ENCODE results near the gene U2SURP. TPM values are rescaled to one million over a fixed set of nuclear protein-coding genes. Genes with fewer than 3 reads are reported as not detected.

U2SURP gene
- total and polyA plus RNA-seq, 12 donors, result 14.1 to 49.3 (median 40.2) TPM

- no peak overlapping the region for H3K27ac ChIP-seq
- peaks cover 0 to 26% (median 0%) of the 10 kb centered on the region in 9 donors for H3K4me1 ChIP-seq
- H3K9me3 ChIP-seq, result no peaks in the 10 kb centered on the region
- 71 to 79% methylated on average over 5 of the region's 5 CpGs for WGBS, 2 donors
- no peak overlapping the region for H3K4me3 ChIP-seq
- H3K27me3 ChIP-seq, result no peaks in the 10 kb centered on the region
- ATAC-seq (no peak), DNase-seq (no peak)
- H3K36me3 ChIP-seq, result no peaks in the 10 kb centered on the region
- no peak for TF ChIP-seq CTCF (IDR thresholded peaks at IDR 0.05)
- intact Hi-C loops (cut with DNase I), result loop anchor here in 7 of 10 donors (5.0 to 10.0 kb wide), 7 partner anchors 58 to 403 kb away; partner anchors contain the start of genes PLS1 (in 1 of the 7) and TRPC1 (in 1 of the 7)
Measured at GRCh38 chr3:142990721-142991120, 10.6 kb upstream of the U2SURP start.

DNA sequence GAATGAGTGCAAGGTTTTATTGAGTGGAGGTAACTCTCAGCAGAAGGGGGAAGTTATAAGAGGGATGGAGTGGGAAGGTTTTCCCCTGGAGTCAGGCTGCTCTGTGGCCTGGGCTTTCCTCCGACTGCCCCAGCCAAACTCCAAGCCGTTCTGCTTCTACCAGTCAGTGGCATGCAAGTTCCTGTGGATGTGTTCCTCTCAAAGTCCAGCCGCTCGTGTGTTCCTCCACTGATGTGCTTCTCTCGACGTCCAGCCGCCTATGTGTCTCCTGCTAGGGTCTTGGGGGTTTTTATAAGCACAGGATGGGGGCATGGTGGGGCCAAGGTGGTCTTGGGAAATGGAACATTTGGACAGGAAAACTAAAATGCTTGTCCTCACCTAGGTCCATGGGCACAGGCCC, 9.0 kb upstream of the U2SURP start:
- intact Hi-C loops (cut with DNase I), result loop anchor here in 8 of 10 donors (2.0 to 10.0 kb wide), 9 partner anchors 54 to 405 kb away; partner anchors contain the start of genes PLS1 (in 1 of the 8) and TRPC1 (in 1 of the 8)
- 86% methylated on average over 7 of the region's 7 CpGs for WGBS, 2 donors

GRCh38 chr3:142993958-142994442, 7.4 kb upstream of the U2SURP start:
- DNase-seq (peak; percentile 38 to 44), ATAC-seq (peak in 4 of 8 donors; percentile 34 to 62 (median 52))
- Histone ChIP-seq H3K4me3 (no peak overlapping the region), H3K4me1 (peaks cover 0 to 16% (median 0%) of the 10 kb centered on the region in 9 donors), H3K9me3 (no peaks in the 10 kb centered on the region), H3K27ac (no peak overlapping the region), H3K36me3 (no peaks in the 10 kb centered on the region), H3K27me3 (no peaks in the 10 kb centered on the region)
- peak; percentile 48 to 79 (median 71) for TF ChIP-seq CTCF (IDR thresholded peaks at IDR 0.05)
- WGBS, 2 donors, result 16 to 21% methylated on average over 4 of the region's 4 CpGs
- intact Hi-C loops (cut with DNase I), result loop anchor here (1.0 to 10.0 kb wide), 12 partner anchors 55 to 407 kb away; partner anchors contain the start of genes PLS1 (in 1 of the 10) and TRPC1 (in 1 of the 10)

More for the DNA sequence above, 9.0 kb upstream of the U2SURP start:
- H3K27me3 ChIP-seq, result no peaks in the 10 kb centered on the region
- no peak overlapping the region for H3K4me3 ChIP-seq
- TF ChIP-seq CTCF (IDR thresholded peaks at IDR 0.05), result no peak
- peaks cover 0 to 24% (median 0%) of the 10 kb centered on the region in 9 donors for H3K4me1 ChIP-seq
- H3K9me3 ChIP-seq, result no peaks in the 10 kb centered on the region
- H3K36me3 ChIP-seq, result no peaks in the 10 kb centered on the region
- no peak for ATAC-seq
- no peak for DNase-seq
- no peak overlapping the region for H3K27ac ChIP-seq

- WGBS, 2 donors, result 18 to 28% methylated on average over 2 of the region's 2 CpGs
- intact Hi-C loops (cut with DNase I), result loop anchor here in 4 of 10 donors (5.0 to 10.0 kb wide), 5 partner anchors 170 to 415 kb away; partner anchors contain the start of genes PLS1 (in 1 of the 4) and TRPC1 (in 1 of the 4)
- peak overlapping the region in 1 of 10 donors; percentile 12 for H3K27ac ChIP-seq
Measured at GRCh38 chr3:142997330-142997729, 4.0 kb upstream of the U2SURP start.

More at GRCh38 chr3:142997330-142997729, 4.0 kb upstream of the U2SURP start:
- no peak for DNase-seq
- no peak for ATAC-seq
- Histone ChIP-seq H3K27me3 (no peaks in the 10 kb centered on the region), H3K4me3 (no peak overlapping the region), H3K9me3 (no peaks in the 10 kb centered on the region), H3K4me1 (peaks cover 0 to 31% (median 16%) of the 10 kb centered on the region in 9 donors), H3K36me3 (no peaks in the 10 kb centered on the region)
- TF ChIP-seq CTCF (IDR thresholded peaks at IDR 0.05), result no peak
